GM12864 (cell line): ENCODE results near the gene PTPRG.

ENCODE experiments used
- DNase-seq: peaks from one replicate; pipeline ENCODE4 v3.0.0-alpha.2; 2011; ENCODE audit warnings: low read depth
- H3K4me3 ChIP-seq: 2 replicates; pipeline ENCODE4 v1.5.1; 2011; ENCODE audit warnings: mild to moderate bottlenecking, low read depth, low read length, control low read depth
- CTCF ChIP-seq: IDR thresholded peaks from 2 replicates; pipeline ENCODE4 v1.5.1; 2011; ENCODE audit warnings: low read depth, mild to moderate bottlenecking, moderate library complexity, low read length, control low read depth, inconsistent platforms; ENCODE audit errors: missing control alignments

Gene PTPRG

GRCh38 chr3:62161371-62161770, 600.0 kb downstream of the PTPRG start:
- no peak overlapping the region for H3K4me3 ChIP-seq
- TF ChIP-seq CTCF = no peak
- DNase-seq = no peak

GRCh38 chr3:62164196-62164595, 602.8 kb downstream of the PTPRG start:
- H3K4me3 ChIP-seq = no peak overlapping the region
- no peak for TF ChIP-seq CTCF

GRCh38 chr3:62164746-62165145, 603.4 kb downstream of the PTPRG start:
- no peak for TF ChIP-seq CTCF
- DNase-seq = no peak
- no peak overlapping the region for H3K4me3 ChIP-seq

More at GRCh38 chr3:62164196-62164595, 602.8 kb downstream of the PTPRG start:
- DNase-seq = no peak

- no peak for DNase-seq
- H3K4me3 ChIP-seq = no peak overlapping the region
- no peak for TF ChIP-seq CTCF
These were observed 606.3 kb downstream of the PTPRG start for GRCh38 chr3:62167566-62168262.

- no peak for TF ChIP-seq CTCF
- DNase-seq = no peak
- no peak overlapping the region for H3K4me3 ChIP-seq
These were observed 607.0 kb downstream of the PTPRG start for GRCh38 chr3:62168356-62168755.

GRCh38 chr3:62169906-62170660, 608.7 kb downstream of the PTPRG start:
- no peak for TF ChIP-seq CTCF
- no peak for DNase-seq
- H3K4me3 ChIP-seq = no peak overlapping the region

- TF ChIP-seq CTCF = no peak
- no peak overlapping the region for H3K4me3 ChIP-seq
- no peak for DNase-seq
These were observed 610.4 kb downstream of the PTPRG start for GRCh38 chr3:62171789-62172188.
